GM23338 (cell line): ENCODE results near the gene NTM. TPM values are rescaled to one million over a fixed set of nuclear protein-coding genes. Genes with fewer than 3 reads are reported as not detected.

Experiments used
- ATAC-seq: fragments of 200-7000 bp; cut with Tn5 transposase; 3 replicates; pipeline ENCODE4 v1.9.1; 2020
- DNase-seq: peaks from one replicate; pipeline ENCODE4 v3.0.0-alpha.2; 2015; ENCODE audit warnings: low spot score
- H2AFZ ChIP-seq: fragments of 200-600 bp; sonication (generic); 2 replicates; pipeline ENCODE4 v1.8.0; 2016; ENCODE audit warnings: antibody characterized with exemption, mild to moderate bottlenecking, moderate library complexity
- H3F3A ChIP-seq: fragments of 200-600 bp; sonication (generic); replicated peaks from 2 replicates; pipeline ENCODE4 v1.8.0; 2017; ENCODE audit warnings: antibody characterized with exemption, mixed run types, low read depth
- H3K27ac ChIP-seq: fragments of 200-600 bp; sonication (generic); 2 replicates; pipeline ENCODE4 v1.6.1; 2016; ENCODE audit warnings: low read depth
- H3K27me3 ChIP-seq: fragments of 200-600 bp; sonication (generic); 2 replicates; pipeline ENCODE4 v1.8.0; 2016; ENCODE audit warnings: mild to moderate bottlenecking, mixed run types, moderate library complexity; ENCODE audit not compliant: insufficient read depth
- H3K36me3 ChIP-seq: fragments of 200-600 bp; sonication (generic); 2 replicates; pipeline ENCODE4 v1.8.0; 2016; ENCODE audit warnings: mild to moderate bottlenecking; ENCODE audit not compliant: insufficient read depth
- H3K4me1 ChIP-seq: fragments of 200-600 bp; sonication (generic); 2 replicates; pipeline ENCODE4 v1.8.0; 2016; ENCODE audit warnings: mild to moderate bottlenecking, moderate library complexity; ENCODE audit not compliant: insufficient read depth
- H3K4me2 ChIP-seq: fragments of 200-600 bp; sonication (generic); 2 replicates; pipeline ENCODE4 v1.7.1; 2017; ENCODE audit warnings: mixed run types
- H3K4me3 ChIP-seq: fragments of 200-600 bp; sonication (generic); 2 replicates; pipeline ENCODE4 v1.6.1; 2016; ENCODE audit warnings: mixed run types
- H3K79me2 ChIP-seq: fragments of 200-600 bp; sonication (generic); replicated peaks from 2 replicates; pipeline ENCODE4 v1.8.0; 2017; ENCODE audit warnings: mild to moderate bottlenecking; ENCODE audit not compliant: insufficient read depth
- H3K9me2 ChIP-seq: fragments of 200-600 bp; sonication (generic); 2 replicates; pipeline ENCODE4 v1.8.0; 2017; ENCODE audit not compliant: insufficient read depth
- H4K20me1 ChIP-seq: fragments of 200-600 bp; sonication (generic); replicated peaks from 2 replicates; pipeline ENCODE4 v1.8.0; 2017; ENCODE audit warnings: mild to moderate bottlenecking; ENCODE audit not compliant: insufficient read depth
- H3K27ac Mint-ChIP-seq: 2 replicates; pipeline ENCODE4 v1.8.0; 2020; ENCODE audit warnings: inconsistent platforms, mild to moderate bottlenecking, moderate library complexity, mixed read lengths
- H3K27me3 Mint-ChIP-seq: 3 replicates; pipeline ENCODE4 v1.8.0; 2022; ENCODE audit warnings: low read depth, mild to moderate bottlenecking, moderate library complexity, mixed read lengths, inconsistent platforms; ENCODE audit not compliant: insufficient read depth, poor library complexity
- H3K36me3 Mint-ChIP-seq: 3 replicates; pipeline ENCODE4 v1.8.0; 2021; ENCODE audit warnings: low read depth, mild to moderate bottlenecking, inconsistent platforms, moderate library complexity, mixed read lengths
- H3K4me1 Mint-ChIP-seq: 3 replicates; pipeline ENCODE4 v1.8.0; 2020; ENCODE audit warnings: mild to moderate bottlenecking, inconsistent platforms, mixed read lengths
- H3K4me3 Mint-ChIP-seq: 3 replicates; pipeline ENCODE4 v1.8.0; 2021; ENCODE audit warnings: moderate library complexity, mild to moderate bottlenecking, inconsistent platforms, mixed read lengths
- H3K9me3 Mint-ChIP-seq: 3 replicates; pipeline ENCODE4 v1.8.0; 2020; ENCODE audit warnings: moderate library complexity, mild to moderate bottlenecking, inconsistent platforms, mixed read lengths
- CTCF ChIP-seq, 2 experiments: fragments of 200-600 bp in 1 of 2; sonication (generic) in 1 of 2; conservative IDR thresholded peaks; 2 replicates each; pipeline versions ENCODE4 v1.5.1 to v1.6.1; 2016 to 2017; ENCODE audit warnings: antibody characterized with exemption in 2 of 2, low read depth in 2 of 2, mild to moderate bottlenecking in 2 of 2, moderate library complexity in 1 of 2
- ETS1 ChIP-seq: IDR thresholded peaks from 2 replicates; pipeline ENCODE4 v1.6.1; 2016; ENCODE audit warnings: antibody characterized with exemption
- EZH2 ChIP-seq: fragments of 200-600 bp; sonication (generic); IDR thresholded peaks from one replicate; pipeline ENCODE4 v1.8.0; 2017; ENCODE audit warnings: antibody characterized with exemption, mild to moderate bottlenecking, low read depth; ENCODE audit not compliant: unreplicated experiment
- REST ChIP-seq: IDR thresholded peaks from one replicate; pipeline ENCODE4 v1.6.1; 2018; ENCODE audit warnings: antibody characterized with exemption; ENCODE audit not compliant: unreplicated experiment
- STAT1 ChIP-seq: IDR thresholded peaks from one replicate; pipeline ENCODE4 v1.6.1; 2016; ENCODE audit warnings: antibody characterized with exemption; ENCODE audit not compliant: unreplicated experiment
- ZNF114 ChIP-seq: fragments of 250-450 bp; sonication (Bioruptor Pico); IDR thresholded peaks from 2 replicates; pipeline ENCODE4 v1.5.0; 2020; ENCODE audit warnings: mild to moderate bottlenecking, moderate library complexity
- ZNF331 ChIP-seq: fragments of 250-450 bp; sonication (Bioruptor Pico); IDR thresholded peaks from 2 replicates; pipeline ENCODE4 v1.5.0; 2020; ENCODE audit warnings: low read depth, mild to moderate bottlenecking, moderate library complexity
- polyA plus RNA-seq: library from polyadenylated mRNA; unstranded; fragments of >200 nt; fragmentation: Nextera tagmentation; extraction: Ambion mirVana; gene quantifications from 2 replicates; pipeline ENCODE4 v1.2.1, GENCODE V29; 2016
- total RNA-seq: library from RNA; depleted of rRNA; stranded (reverse); fragments of >200 nt; shearing (Covaris generic); gene quantifications from 2 replicates; pipeline ENCODE4 v1.2.3, GENCODE V29; 2014

NTM gene
- total and polyA plus RNA-seq, 2 experiments from 2014 or later = 10.6 to 14.6 TPM

- no peak for TF ChIP-seq ETS1
- no peak for TF ChIP-seq ZNF331 (CRISPR knock-in tag)
- no peak for TF ChIP-seq EZH2
- TF ChIP-seq ZNF114 = no peak
Measured at GRCh38 chr11:132080127-132080526, 709.7 kb downstream of the NTM start (continued).

- H2AFZ ChIP-seq = no peak overlapping the region
- H3K36me3 ChIP-seq = peaks cover 23% of the 10 kb centered on the region
- Mint-ChIP-seq H3K36me3 (peaks cover 42% of the 10 kb centered on the region), H3K9me3 (peaks cover 58% of the 10 kb centered on the region), H3K27ac (no peak overlapping the region), H3K4me1 (no peaks in the 10 kb centered on the region), H3K27me3 (no peaks in the 10 kb centered on the region), H3K4me3 (no peak overlapping the region)
- no peaks in the 10 kb centered on the region for H3K27me3 ChIP-seq
- DNase-seq = no peak
- 0 out of 4 replicates have a peak, but pooled peaks of 1 of the 2 experiments have one; percentile 8 for TF ChIP-seq CTCF (conservative IDR thresholded peaks at IDR 0.05; ENCODE audit: low read depth in 2 of 2)
- no peak for TF ChIP-seq STAT1
- no peak for TF ChIP-seq EZH2
- H3K4me3 ChIP-seq = no peak overlapping the region
- no peak overlapping the region for H3K4me2 ChIP-seq
- no peak for ATAC-seq
- H3K79me2 ChIP-seq = no peaks in the 10 kb centered on the region
- peaks cover 2% of the 10 kb centered on the region; the same call in 1 of the 2 replicates for H3K9me2 ChIP-seq
- H3F3A ChIP-seq = no peaks in the 10 kb centered on the region
- H3K27ac ChIP-seq = no peak overlapping the region
- no peaks in the 10 kb centered on the region for H4K20me1 ChIP-seq
- no peaks in the 10 kb centered on the region for H3K4me1 ChIP-seq
Measured at GRCh38 chr11:132082566-132082965, 712.2 kb downstream of the NTM start.

GRCh38 chr11:132084433-132084832, 714.0 kb downstream of the NTM start:
- Histone ChIP-seq H3F3A (no peaks in the 10 kb centered on the region), H3K4me3 (peak overlapping the region; percentile 18; the same call in 1 of the 2 replicates), H3K36me3 (peaks cover 23% of the 10 kb centered on the region), H3K27me3 (no peaks in the 10 kb centered on the region), H3K4me1 (no peaks in the 10 kb centered on the region), H4K20me1 (no peaks in the 10 kb centered on the region), H3K27ac (no peak overlapping the region), H3K9me2 (peaks cover 2% of the 10 kb centered on the region), H2AFZ (no peak overlapping the region), H3K79me2 (no peaks in the 10 kb centered on the region), H3K4me2 (no peak overlapping the region)
- DNase-seq (no peak), ATAC-seq (no peak)
- H3K4me3 Mint-ChIP-seq = no peak overlapping the region
- H3K27me3 Mint-ChIP-seq = peaks cover 1% of the 10 kb centered on the region
- no peaks in the 10 kb centered on the region for H3K4me1 Mint-ChIP-seq
- H3K36me3 Mint-ChIP-seq = peaks cover 59% of the 10 kb centered on the region
- H3K9me3 Mint-ChIP-seq = peaks cover 75% of the 10 kb centered on the region
- H3K27ac Mint-ChIP-seq = no peak overlapping the region
- no peak for TF ChIP-seq CTCF (conservative IDR thresholded peaks at IDR 0.05; ENCODE audit: low read depth in 2 of 2)
- TF ChIP-seq REST = no peak
